KOPT-K1 (cell line): Measurements from ENCODE around the gene GATA2.

Experiments
- H3K27ac ChIP-seq: fragments of 200-600 bp; sonication (generic); 2 replicates; pipeline ENCODE4 v1.5.1; 2016; ENCODE audit warnings: antibody characterized with exemption, mild to moderate bottlenecking, low read depth, low read length; ENCODE audit not compliant: poor library complexity, severe bottlenecking
- H3K36me3 ChIP-seq: fragments of 200-600 bp; sonication (generic); 2 replicates; pipeline ENCODE4 v1.5.1; 2017; ENCODE audit warnings: antibody characterized with exemption, mild to moderate bottlenecking, low read length, moderate library complexity; ENCODE audit not compliant: insufficient read depth
- H3K9me3 ChIP-seq: fragments of 200-600 bp; sonication (generic); 2 replicates; pipeline ENCODE4 v1.5.1; 2017; ENCODE audit warnings: antibody characterized with exemption, low read length, mild to moderate bottlenecking; ENCODE audit not compliant: insufficient read depth, poor library complexity, severe bottlenecking

Gene GATA2

GRCh38 chr3:128505771-128506170 lies 12.8 kb upstream of the GATA2 start:
- Histone ChIP-seq H3K36me3 (no peaks in the 10 kb centered on the region), H3K27ac (no peak overlapping the region), H3K9me3 (no peaks in the 10 kb centered on the region)

GRCh38 chr3:128504963-128505730 lies 12.1 kb upstream of the GATA2 start:
- H3K9me3 ChIP-seq = no peaks in the 10 kb centered on the region
- no peaks in the 10 kb centered on the region for H3K36me3 ChIP-seq
- no peak overlapping the region for H3K27ac ChIP-seq

DNA sequence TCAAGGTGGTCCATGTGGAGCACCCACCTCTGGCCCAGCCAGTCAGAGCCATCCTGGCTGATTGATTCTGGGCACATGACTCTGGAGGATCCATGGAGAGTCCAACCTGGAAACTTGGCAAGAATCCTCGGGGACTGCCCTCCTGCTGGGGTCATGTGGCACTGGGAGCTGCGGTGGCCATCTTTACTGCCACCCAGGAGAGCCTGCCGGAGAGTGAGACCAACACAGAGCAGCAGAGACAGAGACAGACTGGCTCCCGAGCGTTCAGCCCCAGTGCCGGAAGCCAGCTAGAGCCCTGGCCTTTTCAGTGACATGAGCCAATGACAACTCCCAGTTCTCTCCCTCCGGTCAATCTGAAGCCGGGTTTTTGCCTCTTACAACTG lies 11.5 kb upstream of the GATA2 start:
- Histone ChIP-seq H3K27ac (no peak overlapping the region), H3K36me3 (no peaks in the 10 kb centered on the region), H3K9me3 (no peaks in the 10 kb centered on the region)

DNA sequence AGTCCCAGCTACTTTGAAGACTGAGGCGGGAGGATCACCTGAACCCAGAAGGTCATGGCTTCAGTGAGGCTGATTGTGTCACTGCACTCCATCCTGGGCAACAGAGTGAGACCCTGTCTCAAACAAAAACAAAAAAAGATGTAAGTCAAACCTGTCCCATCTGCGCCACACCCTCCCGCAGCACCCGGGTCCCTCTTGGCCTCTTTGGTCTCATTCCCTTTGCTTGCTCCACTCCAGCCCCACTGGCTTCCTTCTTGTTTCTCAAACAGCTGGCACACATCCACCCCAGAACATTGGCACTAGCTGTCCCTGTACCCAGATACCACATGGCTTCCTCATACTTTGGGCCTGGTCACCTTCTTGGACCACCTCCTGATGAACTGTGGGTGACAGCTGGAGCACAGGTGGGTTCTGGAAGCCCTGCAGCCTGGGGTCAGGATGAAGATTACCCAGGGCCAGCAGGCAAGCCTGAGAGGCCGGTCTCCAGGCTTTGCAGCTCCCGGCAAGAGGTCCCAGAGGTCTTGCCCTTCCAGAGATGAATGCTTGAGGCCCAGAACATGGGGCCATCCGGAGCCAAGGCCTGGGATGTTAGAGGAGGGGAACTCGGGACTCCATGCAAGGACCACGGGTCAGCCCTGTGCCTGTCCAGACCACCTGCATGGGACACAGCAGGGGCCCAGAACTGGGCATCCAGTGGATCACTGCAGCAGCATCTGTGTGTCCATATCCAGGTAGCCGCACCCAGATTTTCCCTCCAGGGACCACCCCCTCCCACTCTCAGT lies 10.9 kb upstream of the GATA2 start:
- H3K9me3 ChIP-seq = no peaks in the 10 kb centered on the region
- no peaks in the 10 kb centered on the region for H3K36me3 ChIP-seq
- H3K27ac ChIP-seq = no peak overlapping the region

DNA sequence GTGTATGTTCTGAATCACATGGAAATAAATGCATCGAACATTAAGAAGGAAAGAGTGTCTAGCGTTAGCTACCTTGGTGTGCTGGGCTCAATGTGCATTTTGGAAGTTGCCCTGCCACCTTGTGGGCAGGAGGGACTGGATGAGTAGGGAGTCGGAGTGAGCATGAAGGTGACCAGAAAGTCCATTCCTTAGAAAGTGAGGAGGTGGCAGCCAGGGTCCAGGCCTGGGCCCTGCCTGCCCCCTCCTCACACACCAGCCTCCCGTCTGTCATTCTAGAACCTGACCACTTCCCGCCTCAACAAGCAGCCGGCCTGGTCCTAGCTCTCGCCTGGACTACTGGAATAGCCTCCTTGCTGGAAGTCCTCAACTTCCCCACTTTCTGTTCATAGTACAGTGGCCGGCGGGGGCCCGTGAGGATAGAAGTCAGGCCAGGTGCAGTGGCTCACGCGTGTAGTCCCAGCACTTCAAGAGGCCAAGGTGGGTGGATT lies 10.2 kb upstream of the GATA2 start:
- H3K36me3 ChIP-seq = no peaks in the 10 kb centered on the region
- no peaks in the 10 kb centered on the region for H3K9me3 ChIP-seq
- H3K27ac ChIP-seq = no peak overlapping the region

DNA sequence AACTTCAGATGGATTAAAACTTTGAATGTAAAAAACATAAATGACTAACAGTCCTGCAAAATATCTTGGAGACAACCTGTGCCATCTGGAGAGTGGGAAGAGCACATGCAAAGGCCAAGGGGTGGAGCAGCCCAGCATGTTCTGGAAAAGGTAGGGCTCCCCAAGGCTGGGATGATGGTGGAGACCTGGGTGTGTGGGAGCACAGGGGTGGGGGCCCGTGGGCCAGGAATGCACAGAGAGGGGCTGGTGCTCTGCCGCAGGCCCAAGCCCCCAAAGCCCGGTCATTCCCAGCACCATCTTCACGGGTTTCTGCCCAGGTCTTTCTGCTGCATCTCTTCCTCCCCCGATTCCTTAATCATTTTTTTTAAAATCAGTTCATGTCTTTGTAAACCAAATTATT lies 9.7 kb upstream of the GATA2 start:
- H3K36me3 ChIP-seq = no peaks in the 10 kb centered on the region
- no peak overlapping the region for H3K27ac ChIP-seq
- H3K9me3 ChIP-seq = no peaks in the 10 kb centered on the region

DNA sequence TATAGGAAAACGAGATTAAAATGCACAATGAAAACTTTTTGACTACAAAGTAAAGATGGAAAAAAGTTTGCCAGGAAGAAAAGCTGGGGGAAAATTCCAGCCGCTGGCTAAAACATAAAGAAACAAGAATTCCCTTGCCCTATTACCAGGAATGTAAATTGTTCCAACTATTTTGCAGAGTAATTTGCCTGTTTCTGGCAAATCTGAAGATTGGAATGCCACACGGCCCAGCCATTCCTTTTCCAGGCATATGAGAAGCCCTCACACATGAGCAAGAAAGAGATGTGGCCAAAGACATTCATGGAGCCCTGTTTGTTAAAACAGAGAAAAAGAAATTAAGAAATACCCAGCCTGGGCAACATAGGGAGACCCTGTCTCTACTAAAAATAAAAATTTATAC lies 8.4 kb upstream of the GATA2 start:
- Histone ChIP-seq H3K36me3 (no peaks in the 10 kb centered on the region), H3K9me3 (no peaks in the 10 kb centered on the region), H3K27ac (no peak overlapping the region)

GRCh38 chr3:128500556-128500955 lies 7.6 kb upstream of the GATA2 start:
- no peaks in the 10 kb centered on the region for H3K9me3 ChIP-seq
- no peaks in the 10 kb centered on the region for H3K36me3 ChIP-seq
- no peak overlapping the region for H3K27ac ChIP-seq

- no peaks in the 10 kb centered on the region for H3K36me3 ChIP-seq
- H3K27ac ChIP-seq = no peak overlapping the region
- no peaks in the 10 kb centered on the region for H3K9me3 ChIP-seq
Measured at GRCh38 chr3:128499724-128500275, 6.8 kb upstream of the GATA2 start.

DNA sequence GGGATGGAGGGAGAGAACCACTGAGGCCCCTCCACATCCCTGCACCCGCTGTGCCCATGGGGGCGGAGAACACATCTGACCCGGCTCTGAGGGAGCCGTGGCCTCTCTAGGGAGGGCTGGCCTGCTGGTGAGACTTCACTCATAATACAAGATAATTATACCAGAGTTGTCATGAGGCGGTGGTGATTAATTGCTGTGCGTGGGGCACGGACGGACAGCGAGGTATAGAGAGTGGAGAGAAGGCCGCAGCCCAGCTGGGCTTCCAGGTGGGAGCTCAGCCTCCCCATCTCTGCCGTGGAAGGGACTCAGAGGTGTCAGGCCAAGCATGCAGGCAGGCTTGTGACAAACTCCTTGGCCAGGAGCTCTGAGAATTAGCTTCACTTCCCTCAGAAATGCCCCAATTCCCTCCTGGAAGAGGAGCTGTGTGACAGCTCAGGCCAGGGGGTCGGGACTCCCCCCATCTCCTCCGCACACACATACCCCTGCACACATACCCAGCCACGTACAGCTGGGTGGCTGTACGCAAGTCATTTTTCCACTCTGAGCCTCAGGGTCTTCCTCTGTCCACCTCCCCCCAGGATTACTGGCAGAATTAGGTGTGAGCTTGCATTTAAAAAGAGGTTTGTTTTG lies 6.0 kb upstream of the GATA2 start:
- no peaks in the 10 kb centered on the region for H3K36me3 ChIP-seq
- no peaks in the 10 kb centered on the region for H3K9me3 ChIP-seq
- H3K27ac ChIP-seq = no peak overlapping the region

- no peak overlapping the region for H3K27ac ChIP-seq
Measured at GRCh38 chr3:128498127-128498626, 5.2 kb upstream of the GATA2 start.

GRCh38 chr3:128497305-128498126 lies 4.5 kb upstream of the GATA2 start:
- no peak overlapping the region for H3K27ac ChIP-seq
- H3K9me3 ChIP-seq = no peaks in the 10 kb centered on the region
- no peaks in the 10 kb centered on the region for H3K36me3 ChIP-seq

More at GRCh38 chr3:128498127-128498626, 5.2 kb upstream of the GATA2 start:
- H3K9me3 ChIP-seq = no peaks in the 10 kb centered on the region
- H3K36me3 ChIP-seq = no peaks in the 10 kb centered on the region

- no peak overlapping the region for H3K27ac ChIP-seq
- H3K36me3 ChIP-seq = no peaks in the 10 kb centered on the region
- no peaks in the 10 kb centered on the region for H3K9me3 ChIP-seq
Measured at GRCh38 chr3:128496602-128497304, 3.8 kb upstream of the GATA2 start.
